Loucy (cell line): ENCODE results near the gene ACADSB.

ENCODE experiments used
- H2AFZ ChIP-seq: fragments of 200-600 bp; sonication (generic); 2 replicates; pipeline ENCODE4 v1.6.0; 2016; ENCODE audit warnings: antibody characterized with exemption, mild to moderate bottlenecking, low read length, moderate library complexity
- H3F3A ChIP-seq: fragments of 200-600 bp; 2 replicates; pipeline ENCODE4 v1.6.0; 2016; ENCODE audit warnings: antibody characterized with exemption, low read depth, mild to moderate bottlenecking
- H3K27me3 ChIP-seq: fragments of 200-600 bp; sonication (generic); 2 replicates; pipeline ENCODE4 v1.6.1; 2014; ENCODE audit warnings: low read length, mild to moderate bottlenecking; ENCODE audit not compliant: insufficient read depth, poor library complexity, severe bottlenecking
- H3K36me3 ChIP-seq: fragments of 200-600 bp; sonication (generic); 2 replicates; pipeline ENCODE4 v1.6.1; 2016; ENCODE audit warnings: low read length; ENCODE audit not compliant: insufficient read depth
- H3K4me1 ChIP-seq: fragments of 200-600 bp; sonication (generic); 2 replicates; pipeline ENCODE4 v1.5.1; 2014; ENCODE audit warnings: low read length, mild to moderate bottlenecking; ENCODE audit not compliant: insufficient read depth, poor library complexity, severe bottlenecking
- H3K4me2 ChIP-seq: fragments of 200-600 bp; sonication (generic); 2 replicates; pipeline ENCODE4 v1.6.0; 2014; ENCODE audit warnings: antibody characterized with exemption, low read length, low read depth, mild to moderate bottlenecking; ENCODE audit not compliant: poor library complexity, severe bottlenecking
- H3K4me3 ChIP-seq: fragments of 200-600 bp; sonication (generic); 2 replicates; pipeline ENCODE4 v1.5.1; 2014; ENCODE audit warnings: low read length, mild to moderate bottlenecking, mixed read lengths; ENCODE audit not compliant: poor library complexity, severe bottlenecking
- H3K79me2 ChIP-seq: fragments of 200-600 bp; sonication (generic); 2 replicates; pipeline ENCODE4 v1.6.1; 2014; ENCODE audit warnings: low read length; ENCODE audit not compliant: insufficient read depth
- H3K9ac ChIP-seq: fragments of 200-600 bp; sonication (generic); 2 replicates; pipeline ENCODE4 v1.6.0; 2014; ENCODE audit warnings: mild to moderate bottlenecking, low read depth, low read length, moderate library complexity; ENCODE audit not compliant: poor library complexity, severe bottlenecking
- H3K9me2 ChIP-seq: fragments of 200-600 bp; sonication (generic); replicated peaks from 2 replicates; pipeline ENCODE4 v1.6.1; 2016; ENCODE audit warnings: low read depth, low read length, mixed read lengths
- H3K9me3 ChIP-seq: fragments of 200-600 bp; sonication (generic); 2 replicates; pipeline ENCODE4 v1.6.1; 2014; ENCODE audit warnings: mild to moderate bottlenecking, antibody characterized with exemption, low read length, low read depth; ENCODE audit not compliant: insufficient read depth
- H4K20me1 ChIP-seq: fragments of 200-600 bp; sonication (generic); 2 replicates; pipeline ENCODE4 v1.6.0; 2014; ENCODE audit warnings: antibody characterized with exemption, low read length, mild to moderate bottlenecking; ENCODE audit not compliant: insufficient read depth, poor library complexity, severe bottlenecking
- CTCF ChIP-seq: fragments of 200-600 bp; sonication (generic); conservative IDR thresholded peaks from 2 replicates; pipeline ENCODE4 v1.5.1; 2014; ENCODE audit warnings: mild to moderate bottlenecking, antibody characterized with exemption, low read length
- EZH2phosphoT487 ChIP-seq: fragments of 200-600 bp; IDR thresholded peaks from 2 replicates; pipeline ENCODE4 v1.6.1; 2018; ENCODE audit warnings: antibody characterized with exemption, mild to moderate bottlenecking, moderate library complexity, borderline replicate concordance

The ACADSB gene

DNA sequence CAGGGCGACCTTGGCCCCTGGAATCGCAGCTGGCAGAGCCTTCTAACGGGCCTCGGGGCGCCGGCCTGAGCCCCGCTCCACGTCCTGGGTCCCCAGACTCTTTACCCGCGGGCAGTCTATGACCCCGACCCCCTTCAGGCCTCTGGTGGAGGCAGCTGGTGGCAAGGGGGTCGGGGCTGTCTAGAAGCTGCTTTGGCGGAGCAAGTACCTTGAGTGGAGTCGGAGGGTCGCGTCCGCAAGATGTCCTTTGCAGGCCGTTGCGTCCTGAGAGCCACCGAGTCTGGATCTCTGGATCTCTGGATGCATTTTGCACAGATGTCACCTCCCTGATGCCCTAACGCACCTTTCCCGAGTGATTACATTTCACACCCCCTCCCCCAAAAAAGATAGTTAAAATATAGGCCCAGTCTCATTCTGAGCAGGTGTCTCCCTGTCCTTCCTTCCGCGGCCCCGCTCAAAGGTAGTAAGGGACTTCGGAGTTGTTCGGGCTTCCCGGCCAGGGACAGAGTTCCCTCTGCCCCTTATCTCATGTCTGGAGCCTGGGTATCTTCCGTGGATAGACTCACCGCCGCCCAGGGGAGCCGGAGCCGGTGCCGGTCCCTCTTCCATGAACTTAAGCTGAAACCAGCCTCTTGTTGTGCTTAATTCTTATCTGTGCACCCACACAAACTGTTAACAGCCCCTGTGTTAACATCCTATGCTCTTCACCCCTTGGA is 457 bp downstream of the ACADSB start:
- TF ChIP-seq CTCF: no peak
- no peak for TF ChIP-seq EZH2phosphoT487
- Histone ChIP-seq H3K4me1 (peaks cover 43% of the 10 kb centered on the region), H3K79me2 (peaks cover 46% of the 10 kb centered on the region), H3K4me2 (peak overlapping the region; percentile 99), H2AFZ (peak overlapping the region; percentile 88), H3K9me2 (no peaks in the 10 kb centered on the region), H4K20me1 (peaks cover 30% of the 10 kb centered on the region), H3K9ac (peak overlapping the region; percentile 90), H3K9me3 (no peaks in the 10 kb centered on the region), H3K4me3 (peak overlapping the region; percentile 83), H3K27me3 (no peaks in the 10 kb centered on the region), H3F3A (no peaks in the 10 kb centered on the region), H3K36me3 (no peaks in the 10 kb centered on the region)

DNA sequence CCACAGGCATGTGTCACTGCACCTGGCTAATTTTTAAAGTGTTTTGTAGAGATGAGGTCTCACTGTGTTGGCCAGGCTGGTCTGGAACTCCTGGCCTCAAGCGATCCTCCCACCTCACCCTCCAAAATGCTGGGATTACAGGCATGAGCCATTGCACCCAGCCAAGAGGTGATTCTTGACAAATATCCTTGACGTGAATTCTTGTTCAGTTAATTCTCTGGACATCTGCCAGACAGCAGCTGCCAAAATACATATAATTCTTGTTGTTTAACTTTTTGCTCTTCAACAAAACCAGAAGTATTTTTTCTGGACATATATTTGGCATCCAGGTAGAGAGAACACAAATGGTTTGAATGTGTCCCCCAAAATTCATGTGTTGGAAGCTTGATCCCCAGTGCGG is 3.2 kb downstream of the ACADSB start:
- Histone ChIP-seq H3K9me2 (no peaks in the 10 kb centered on the region), H3K79me2 (peaks cover 20% of the 10 kb centered on the region), H3K4me1 (peaks cover 19% of the 10 kb centered on the region), H2AFZ (no peak overlapping the region), H3K36me3 (no peaks in the 10 kb centered on the region), H3K27me3 (no peaks in the 10 kb centered on the region), H3K4me3 (no peak overlapping the region), H3F3A (no peaks in the 10 kb centered on the region), H4K20me1 (peaks cover 8% of the 10 kb centered on the region), H3K9me3 (no peaks in the 10 kb centered on the region), H3K4me2 (no peak overlapping the region), H3K9ac (no peak overlapping the region)
- no peak for TF ChIP-seq CTCF
- TF ChIP-seq EZH2phosphoT487: no peak

- Histone ChIP-seq H2AFZ (no peak overlapping the region), H3K36me3 (no peaks in the 10 kb centered on the region), H3K4me1 (peaks cover 12% of the 10 kb centered on the region), H3K27me3 (no peaks in the 10 kb centered on the region), H4K20me1 (no peaks in the 10 kb centered on the region), H3K9ac (no peak overlapping the region), H3K79me2 (0 out of 2 replicates have a peak, but pooled peaks cover 6% of the 10 kb centered on the region), H3F3A (no peaks in the 10 kb centered on the region), H3K9me3 (no peaks in the 10 kb centered on the region), H3K9me2 (no peaks in the 10 kb centered on the region), H3K4me3 (no peak overlapping the region), H3K4me2 (no peak overlapping the region)
- no peak for TF ChIP-seq CTCF
- TF ChIP-seq EZH2phosphoT487: no peak
Measured at GRCh38 chr10:123013456-123014419, 4.9 kb downstream of the ACADSB start.
